A673 (cell line): ENCODE results near the gene CCDC185.

Experiments
- CTCF ChIP-seq: fragments of 300-800, 200-600 bp; sonication (generic); conservative IDR thresholded peaks from 2 replicates; pipeline ENCODE4 v1.5.1; 2017; ENCODE audit warnings: low read depth, mild to moderate bottlenecking, antibody characterized with exemption, low read length, moderate library complexity, mixed read lengths
- EZH2 ChIP-seq: fragments of 200-600 bp; sonication (generic); IDR thresholded peaks from 2 replicates; pipeline ENCODE4 v1.6.1; 2017; ENCODE audit warnings: borderline replicate concordance, low read depth, mild to moderate bottlenecking, mixed read lengths, antibody characterized with exemption, low read length; ENCODE audit not compliant: poor library complexity, severe bottlenecking

- TF ChIP-seq EZH2: no peak
- no peak for TF ChIP-seq CTCF
These were observed 33.7 kb downstream of the CCDC185 start for GRCh38 chr1:223426936-223427335.
